Measurements from ENCODE around the gene SNX10. TPM values are rescaled to one million over a fixed set of nuclear protein-coding genes. Genes with fewer than 3 reads are reported as not detected.

The SNX10 gene
- total and polyA plus RNA-seq, 2 of the 8 experiments (the other 6 are each of a cell fraction or from before 2014, with no cell fraction given): 4.4 to 9.6 TPM

- no peak overlapping the region for H4K91ac ChIP-seq (replicated peaks; ENCODE audit: insufficient read length, low read length)
- no peak overlapping the region for H3K4me3 ChIP-seq (ENCODE audit: extremely low read depth in 1 of 4, insufficient read depth in 2 of 4, low read depth in 3 of 4, low read length in 4 of 4)
- no peak overlapping the region for H2BK120ac ChIP-seq (replicated peaks; ENCODE audit: low read depth, low read length)
- H3K4me1 ChIP-seq (replicated peaks in 1 of 4; ENCODE audit: control insufficient read depth in 3 of 4, insufficient read depth in 4 of 4, low read length in 3 of 4): no peaks in the 10 kb centered on the region
- no peak overlapping the region for H2BK12ac ChIP-seq (ENCODE audit: low read depth, low read length)
- H4K8ac ChIP-seq (ENCODE audit: extremely low read depth, insufficient read depth, low read length): no peak overlapping the region
- no peak for DNase-seq (ENCODE audit: low read depth in 1 of 2, low spot score in 2 of 2)
- no peak overlapping the region for H3K56ac ChIP-seq (replicated peaks; ENCODE audit: insufficient read length, low read depth, low read length)
- peaks cover 0 to 3% of the 10 kb centered on the region in 2 experiments; a peak in 1 of 4 replicates for H3K9me3 ChIP-seq (ENCODE audit: insufficient read depth in 2 of 2, low read depth in 1 of 2, low read length in 1 of 2)
- H3K4me2 ChIP-seq (ENCODE audit: insufficient read depth in 1 of 2, low read depth in 2 of 2, low read length in 2 of 2): no peak overlapping the region
- H3K23ac ChIP-seq (ENCODE audit: insufficient read length): no peak overlapping the region
- H3K4ac ChIP-seq (replicated peaks; ENCODE audit: insufficient read length, low read depth, low read length): no peak overlapping the region
- H2BK15ac ChIP-seq (ENCODE audit: low read length): no peak overlapping the region
- CTCF ChIA-PET (ENCODE audit: partially characterized antibody): interaction anchor here (0.7 to 1.2 kb wide), 2 partner anchors 60 to 387 kb away, joined by 3 read pairs; no protein-coding TSS in a partner anchor
- POLR2A ChIA-PET (ENCODE audit: partially characterized antibody): interaction anchor here (0.9 to 1.3 kb wide), 2 partner anchors 76 to 80 kb away, joined by 3 to 5 read pairs; no protein-coding TSS in a partner anchor
- no peaks in the 10 kb centered on the region for H3K79me1 ChIP-seq (ENCODE audit: low read depth, low read length)
- H2BK5ac ChIP-seq (ENCODE audit: low read depth, low read length): no peak overlapping the region
- no peak overlapping the region for H3K27ac ChIP-seq (ENCODE audit: low read depth, low read length)
- H4K5ac ChIP-seq (ENCODE audit: insufficient read length, low read depth, low read length): no peak overlapping the region
- no peaks in the 10 kb centered on the region for H3K23me2 ChIP-seq (ENCODE audit: low read depth, low read length)
- H2AFZ ChIP-seq (ENCODE audit: low read length): no peak overlapping the region
- H2BK20ac ChIP-seq (ENCODE audit: low read length): no peak overlapping the region
- H3K79me2 ChIP-seq (ENCODE audit: control insufficient read depth in 1 of 2, insufficient read depth in 2 of 2, low read length in 2 of 2): no peaks in the 10 kb centered on the region
- H3K18ac ChIP-seq (ENCODE audit: extremely low read depth, low read length): no peak overlapping the region
- H3K27me3 ChIP-seq (replicated peaks in 1 of 4; ENCODE audit: control insufficient read depth in 3 of 4, extremely low read depth in 1 of 4, insufficient read depth in 3 of 4, low read length in 3 of 4): no peaks in the 10 kb centered on the region
- H4K20me1 ChIP-seq (replicated peaks in 1 of 2; ENCODE audit: control insufficient read depth in 1 of 2, insufficient read depth in 2 of 2, low read length in 2 of 2): no peaks in the 10 kb centered on the region
- no peak overlapping the region for H3K14ac ChIP-seq (ENCODE audit: insufficient read length)
- H3K36me3 ChIP-seq (ENCODE audit: control insufficient read depth in 2 of 4, insufficient read depth in 4 of 4, low read length in 3 of 4): no peaks in the 10 kb centered on the region
- 94% methylated on average over 4 of the region's 4 CpGs; no CpG with 5 or more reads in 1 of the 2 experiments for WGBS, 2 experiments (ENCODE audit: extremely low coverage in 1 of 2, insufficient coverage in 1 of 2, insufficient read length in 1 of 2, insufficient replicate concordance in 2 of 2, low coverage in 1 of 2, low lambda C conversion rate in 2 of 2, missing lambda C conversion rate in 1 of 2)
- TF ChIP-seq KDM5A (IDR thresholded peaks at IDR 0.05; ENCODE audit: low read length) (no peak), CTCF (IDR thresholded peaks at IDR 0.05; ENCODE audit: control extremely low read depth in 1 of 3, insufficient read depth in 1 of 3, low read depth in 1 of 3, low read length in 3 of 3) (no peak), KDM1A (IDR thresholded peaks at IDR 0.05; ENCODE audit: borderline replicate concordance, low read length) (no peak), PHF8 (conservative IDR thresholded peaks at IDR 0.05; ENCODE audit: low read depth, low read length) (no peak), SP2 (IDR thresholded peaks at IDR 0.05; ENCODE audit: low read length) (no peak), RNF2 (IDR thresholded peaks at IDR 0.05; ENCODE audit: borderline replicate concordance, low read depth, low read length, missing control alignments, poor library complexity, severe bottlenecking) (no peak), MAX (IDR thresholded peaks at IDR 0.05) (no peak), FOSL1 (IDR thresholded peaks at IDR 0.05; ENCODE audit: insufficient read depth, low read depth, low read length) (no peak), MAFK (IDR thresholded peaks at IDR 0.05; ENCODE audit: low read depth, low read length) (no peak), CHD1 (IDR thresholded peaks at IDR 0.05; ENCODE audit: low read depth, low read length) (no peak), BACH1 (IDR thresholded peaks at IDR 0.05; ENCODE audit: low read length) (no peak)
- no peak overlapping the region for H3K9ac ChIP-seq (replicated peaks in 1 of 4; ENCODE audit: extremely low read depth in 1 of 4, low read depth in 3 of 4, low read length in 3 of 4)
- H2AK5ac ChIP-seq (ENCODE audit: low read depth, low read length): no peak overlapping the region
- no peak for FAIRE-seq
Observed at GRCh38 chr7:26280723-26281122, 10.9 kb upstream of the SNX10 start.

Measured in H1 (cell line).